ENCODE data around the gene NFIX. TPM values are rescaled to one million over a fixed set of nuclear protein-coding genes. Genes with fewer than 3 reads are reported as not detected.
A peak's percentile ranks its signal among the peaks of the same experiment; 100 is the strongest.
"Not testable (repeated sequence)": the region's sequence is repeated elsewhere in the genome, so short reads cannot be mapped to it uniquely, and the experiment has no call there.

The NFIX gene
- polyA plus RNA-seq, 1 donor from 2014 or later, result 0.09 TPM

DNA sequence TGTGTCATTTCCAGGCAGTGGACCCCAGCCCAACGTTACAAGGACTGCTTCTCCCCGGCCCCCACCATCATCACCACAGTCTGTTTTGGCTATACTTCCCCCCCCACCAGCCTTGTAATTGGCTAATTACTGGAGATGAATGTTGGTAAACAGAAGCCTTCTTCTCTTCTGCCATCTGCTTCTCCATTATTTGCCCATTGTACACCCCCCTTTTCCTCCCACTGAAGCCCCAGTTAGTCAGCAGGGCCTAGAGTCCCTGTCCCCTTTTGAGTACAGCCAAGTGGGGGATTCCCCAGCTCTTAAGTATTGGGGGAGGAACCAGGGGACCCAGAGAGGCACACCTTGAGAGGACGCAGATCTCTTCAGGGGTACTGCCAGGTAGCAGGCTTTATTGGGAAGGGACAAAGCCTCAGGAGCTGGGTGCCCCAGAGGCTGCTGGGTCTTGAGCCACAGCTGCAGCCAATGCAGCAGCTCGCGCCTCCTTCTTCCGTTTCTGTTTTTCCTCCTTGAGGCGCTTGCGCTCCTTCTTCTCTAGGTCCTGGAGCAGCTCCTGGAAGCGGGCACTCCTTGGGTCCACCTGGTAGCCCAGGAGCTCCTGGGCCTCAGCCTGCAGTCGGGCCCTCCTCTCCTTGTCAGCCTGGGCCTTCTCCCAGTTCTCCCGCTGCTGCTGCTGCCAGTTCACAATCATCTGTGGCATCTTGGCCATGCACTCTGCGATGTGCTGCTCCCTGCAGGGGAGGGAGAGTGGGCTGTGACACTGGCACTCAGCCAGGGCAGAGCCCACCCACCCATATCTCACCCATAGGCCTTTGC lies 41.3 kb upstream of the NFIX start:
- Mint-ChIP-seq H3K9me3 (no peaks in the 10 kb centered on the region), H3K36me3 (peaks cover 6% of the 10 kb centered on the region), H3K27ac (peak overlapping the region; percentile 95 to 97 (median 96)), H3K4me3 (peak overlapping the region; percentile 32 to 97 (median 65)), H3K4me1 (peaks cover 6 to 23% (median 13%) of the 10 kb centered on the region in 3 donors), H3K27me3 (no peaks in the 10 kb centered on the region)

DNA sequence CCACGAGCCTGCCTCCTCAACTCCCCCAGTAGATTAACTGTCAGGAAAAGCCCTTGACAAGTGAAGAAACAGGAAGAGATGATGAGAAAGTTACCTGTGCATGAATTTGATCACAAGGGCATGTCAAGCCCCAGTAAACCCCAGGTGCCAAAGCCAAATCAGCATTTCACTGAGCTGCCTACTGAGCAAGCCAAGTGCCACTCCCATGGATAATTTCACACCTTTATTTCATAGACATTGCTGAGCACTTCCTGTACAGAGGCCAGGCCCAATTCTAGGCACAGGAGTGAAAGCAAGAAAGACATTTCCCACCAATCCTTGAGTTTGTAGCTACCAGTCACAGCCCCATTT lies 40.7 kb upstream of the NFIX start:
- Mint-ChIP-seq H3K27me3 (no peaks in the 10 kb centered on the region), H3K4me1 (peaks cover 6 to 23% (median 13%) of the 10 kb centered on the region in 3 donors)

DNA sequence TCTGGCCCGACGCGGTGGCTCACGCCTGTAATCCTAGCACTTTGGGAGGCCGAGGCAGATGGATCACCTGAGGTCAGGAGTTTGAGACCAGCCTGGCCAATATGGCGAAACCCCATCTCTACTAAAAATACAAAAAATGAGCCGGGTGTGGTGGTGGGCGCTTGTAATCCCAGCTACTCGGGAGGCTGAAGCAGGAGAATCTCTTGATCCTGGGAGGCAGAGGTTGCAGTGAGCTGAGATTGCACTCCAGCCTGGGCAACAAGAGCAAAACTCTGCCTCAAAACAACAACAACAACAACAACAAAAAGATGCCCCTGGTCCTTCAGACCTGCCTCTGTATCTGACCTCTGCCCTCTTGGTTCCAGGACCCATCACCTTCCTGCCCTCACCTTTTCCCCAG lies 39.7 kb upstream of the NFIX start:
- H3K36me3 Mint-ChIP-seq, H3K9me3 Mint-ChIP-seq, H3K27me3 Mint-ChIP-seq: not testable (repeated sequence)
- peaks cover 6 to 23% (median 13%) of the 10 kb centered on the region in 3 donors for H3K4me1 Mint-ChIP-seq
- H3K4me3 Mint-ChIP-seq, result peak overlapping the region; percentile 67 to 97 (median 85)
- H3K27ac Mint-ChIP-seq, result peak overlapping the region; percentile 91 to 95 (median 94)

More for the DNA sequence above, 40.7 kb upstream of the NFIX start:
- H3K4me3 Mint-ChIP-seq, result peak overlapping the region; percentile 44 to 97 (median 78)
- H3K36me3 Mint-ChIP-seq, result peaks cover 6% of the 10 kb centered on the region
- H3K9me3 Mint-ChIP-seq, result no peaks in the 10 kb centered on the region
- peak overlapping the region; percentile 95 to 97 (median 96) for H3K27ac Mint-ChIP-seq

DNA sequence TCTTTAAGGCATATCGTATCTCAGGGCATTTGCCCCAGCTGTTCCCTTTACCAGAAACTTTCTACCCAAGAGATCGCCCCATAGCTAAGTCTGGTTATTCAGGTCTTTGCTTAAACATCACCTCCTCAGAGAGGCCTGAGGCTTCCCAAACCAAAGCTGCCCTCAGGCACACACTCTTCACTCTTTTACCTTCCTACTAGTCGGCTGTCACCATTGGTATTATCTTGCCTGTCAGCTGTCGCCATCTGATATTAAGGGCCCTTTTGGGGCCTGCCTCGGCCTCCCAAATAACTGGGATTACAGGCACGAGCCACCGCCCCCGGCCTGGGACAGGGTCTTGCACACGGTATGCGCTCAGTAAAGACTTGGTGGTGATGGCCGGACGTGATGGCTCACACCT lies 39.3 kb upstream of the NFIX start:
- Mint-ChIP-seq H3K4me3 (peak overlapping the region; percentile 84 to 97 (median 90)), H3K4me1 (peaks cover 6 to 23% (median 15%) of the 10 kb centered on the region in 3 donors), H3K27me3 (no peaks in the 10 kb centered on the region), H3K9me3 (no peaks in the 10 kb centered on the region), H3K27ac (peak overlapping the region; percentile 91 to 95 (median 94)), H3K36me3 (peaks cover 1% of the 10 kb centered on the region)

DNA sequence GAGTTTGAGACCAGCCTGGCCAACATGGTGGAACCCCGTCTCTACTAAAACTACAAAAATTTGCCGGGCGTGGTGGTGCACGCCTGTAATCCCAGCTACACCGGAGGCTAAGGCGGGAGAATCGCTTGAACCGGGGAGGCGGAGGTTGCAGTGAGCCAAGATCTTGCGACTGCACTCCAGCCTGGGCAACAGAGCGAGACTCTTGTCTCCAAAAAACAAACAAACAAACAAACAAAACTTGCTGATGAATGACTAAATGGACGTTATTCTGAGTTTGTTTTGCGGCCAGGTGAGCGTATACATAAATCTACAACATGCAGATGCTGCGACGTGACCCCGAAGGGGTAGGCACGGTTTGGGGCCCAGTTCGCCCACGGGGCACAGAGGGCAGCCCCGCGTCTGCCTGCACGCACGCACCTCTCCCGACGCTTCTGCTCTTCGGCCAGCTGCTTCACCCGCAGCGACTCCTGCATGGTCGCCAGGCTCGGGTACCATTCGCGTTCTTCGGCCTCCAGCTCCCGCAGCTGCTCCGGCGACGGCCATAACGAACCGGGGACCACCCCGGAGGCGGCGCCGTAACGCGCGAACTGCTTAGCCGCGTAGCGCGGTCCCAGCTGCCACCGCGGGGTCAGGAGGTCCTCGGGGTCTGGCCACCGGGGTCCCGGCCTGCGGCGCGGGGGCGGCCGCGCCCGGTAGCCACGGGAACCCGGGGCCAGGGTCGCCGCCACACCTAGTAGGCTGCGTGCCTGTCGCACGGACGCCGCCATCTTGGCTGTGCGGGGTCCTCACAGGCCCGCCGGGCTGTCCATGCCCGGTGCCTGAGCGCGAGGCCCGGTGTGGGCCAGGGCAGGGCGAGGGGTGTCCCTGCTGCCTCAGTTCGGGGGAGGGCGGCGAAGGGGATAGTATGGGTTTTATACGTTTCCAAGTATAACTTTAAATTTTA lies 38.6 kb upstream of the NFIX start, which contains the start of gene GADD45GIP1:
Gene GADD45GIP1, minus strand, starts transcription at position 778 of the 943 bp plus-strand sequence. Its CDS starts 11 bp downstream, at position 767.
- Mint-ChIP-seq H3K36me3 (peaks cover 1% of the 10 kb centered on the region), H3K27ac (peak within 1 kb of the TSS; percentile 95 to 97 (median 96)), H3K27me3 (no peaks in the 10 kb centered on the region)

DNA sequence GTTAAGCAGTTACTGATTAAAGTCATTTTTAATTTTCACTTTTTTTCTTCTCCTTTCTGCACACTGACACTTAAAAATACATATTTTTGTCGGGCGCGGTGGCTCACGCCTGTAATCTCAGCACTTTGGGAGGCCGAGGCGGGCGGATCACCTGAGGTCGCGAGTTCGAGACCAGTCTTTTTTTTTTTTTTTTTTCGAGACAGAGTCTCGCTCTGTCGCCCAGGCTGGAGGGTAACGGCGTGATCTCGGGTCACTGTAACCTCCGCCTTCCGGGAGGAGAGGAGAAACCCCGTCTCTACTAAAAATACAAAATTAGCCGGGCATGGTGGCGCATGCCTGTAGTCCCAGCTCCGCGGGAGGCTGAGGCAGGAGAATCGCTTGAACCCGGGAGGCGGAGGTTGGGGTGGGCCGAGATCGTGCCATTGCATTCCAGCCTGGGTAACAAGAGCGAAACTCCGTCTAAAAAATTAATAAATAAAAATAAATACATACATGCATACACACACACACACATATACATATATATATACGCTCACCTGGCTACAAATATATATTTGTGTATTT lies 37.8 kb upstream of the NFIX start:
- H3K27ac Mint-ChIP-seq, result peak overlapping the region; percentile 95 to 97 (median 96)
- H3K27me3 Mint-ChIP-seq, H3K9me3 Mint-ChIP-seq, H3K36me3 Mint-ChIP-seq: not testable (repeated sequence)
- H3K4me1 Mint-ChIP-seq, result peaks cover 6 to 23% (median 15%) of the 10 kb centered on the region in 3 donors
- H3K4me3 Mint-ChIP-seq, result peak overlapping the region; percentile 90 to 97 (median 96)

More for the DNA sequence above, 38.6 kb upstream of the NFIX start, which contains the start of gene GADD45GIP1:
- no peaks in the 10 kb centered on the region for H3K9me3 Mint-ChIP-seq
- peaks cover 6 to 23% (median 15%) of the 10 kb centered on the region in 3 donors for H3K4me1 Mint-ChIP-seq
- peak within 1 kb of the TSS; percentile 90 to 97 (median 96) for H3K4me3 Mint-ChIP-seq

DNA sequence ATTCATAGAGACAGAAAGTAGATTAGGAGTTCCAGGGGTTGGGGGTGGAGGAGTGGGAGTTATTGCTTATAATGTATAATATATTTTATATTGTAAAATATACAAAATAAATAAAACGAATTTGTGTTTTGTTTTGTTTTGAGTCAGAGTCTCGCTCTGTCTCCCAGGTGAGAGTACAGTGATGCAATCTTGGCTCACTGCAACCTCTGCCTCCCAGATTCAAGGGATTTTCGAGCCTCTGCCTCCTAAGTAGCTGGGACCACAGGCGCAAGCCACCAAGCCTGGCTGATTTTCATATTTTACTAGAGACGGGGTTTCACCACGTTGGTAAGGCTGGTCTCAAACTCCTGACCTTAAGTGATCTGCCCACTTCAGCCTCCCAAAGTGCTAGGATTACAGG lies 35.8 kb upstream of the NFIX start:
- Mint-ChIP-seq H3K4me1 (peaks cover 3 to 18% (median 12%) of the 10 kb centered on the region in 3 donors), H3K27me3 (peaks cover 2% of the 10 kb centered on the region), H3K9me3 (no peaks in the 10 kb centered on the region)

DNA sequence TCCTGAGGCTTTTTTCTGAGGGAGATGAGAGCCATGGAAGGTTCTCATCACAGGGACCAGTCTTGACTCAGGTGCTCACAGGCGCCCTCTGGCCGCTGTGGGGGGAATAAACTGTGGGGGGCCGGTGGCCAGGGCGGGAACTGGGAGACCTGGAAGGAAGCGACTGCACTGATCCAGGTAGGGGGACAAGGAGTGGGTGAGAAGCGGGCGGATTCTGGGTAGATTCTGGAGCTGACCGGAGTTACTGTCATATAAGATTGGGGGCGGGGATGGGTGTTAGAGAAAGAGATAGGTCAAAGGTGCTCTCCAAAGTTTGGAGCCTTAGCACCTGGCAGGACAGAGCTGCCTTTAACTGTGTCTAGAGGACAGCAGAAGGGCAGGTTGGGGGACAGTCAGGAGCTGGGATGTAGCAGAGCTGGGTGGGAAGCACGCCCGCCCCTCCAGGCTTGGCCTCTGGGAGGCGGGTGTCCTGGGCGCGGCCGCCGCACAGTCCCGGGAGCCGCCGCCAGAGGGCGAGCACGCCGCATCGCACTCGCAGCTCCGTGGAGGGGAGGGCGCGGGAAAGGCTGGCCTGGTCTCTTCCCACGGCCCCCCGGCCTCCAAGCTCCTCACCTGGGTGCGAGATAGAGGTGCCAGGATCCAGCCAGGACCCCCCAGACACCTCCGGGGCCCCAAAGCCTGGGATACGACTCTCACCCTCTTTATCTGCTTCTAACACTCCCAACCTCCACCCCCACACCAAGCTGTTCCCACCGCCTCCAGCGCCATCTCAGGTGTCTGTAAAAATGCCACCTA lies 30.1 kb upstream of the NFIX start:
- no peaks in the 10 kb centered on the region for H3K36me3 Mint-ChIP-seq
- peak overlapping the region; percentile 5 to 93 (median 83) for H3K27ac Mint-ChIP-seq
- peak overlapping the region; percentile 72 to 94 (median 90) for H3K4me3 Mint-ChIP-seq
- no peaks in the 10 kb centered on the region for H3K9me3 Mint-ChIP-seq
- H3K27me3 Mint-ChIP-seq, result peaks cover 2% of the 10 kb centered on the region
- peaks cover 0 to 10% (median 5%) of the 10 kb centered on the region in 3 donors for H3K4me1 Mint-ChIP-seq

More for the DNA sequence above, 35.8 kb upstream of the NFIX start:
- Mint-ChIP-seq H3K36me3 (peaks cover 1% of the 10 kb centered on the region), H3K4me3 (no peak overlapping the region), H3K27ac (no peak overlapping the region)

DNA sequence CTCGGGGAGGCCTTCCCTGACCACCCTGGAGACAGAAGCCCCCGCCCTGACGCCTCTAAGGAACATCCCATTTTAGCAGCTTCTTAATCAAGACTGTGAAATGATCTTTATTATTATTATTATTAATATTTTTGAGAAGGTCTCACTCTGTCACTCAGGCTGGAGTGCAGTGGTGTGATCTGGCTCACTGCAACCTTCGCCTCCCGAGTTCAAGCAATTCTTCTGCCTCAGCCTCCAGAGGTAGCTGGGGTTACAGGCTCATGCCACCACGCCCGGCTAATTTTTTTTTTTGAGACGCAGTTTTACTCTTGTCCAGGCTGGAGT lies 29.5 kb upstream of the NFIX start:
- peaks cover 4% of the 10 kb centered on the region for H3K27me3 Mint-ChIP-seq
- H3K36me3 Mint-ChIP-seq, result no peaks in the 10 kb centered on the region
- no peaks in the 10 kb centered on the region for H3K9me3 Mint-ChIP-seq
- peaks cover 0 to 10% (median 5%) of the 10 kb centered on the region in 3 donors for H3K4me1 Mint-ChIP-seq
- no peak overlapping the region for H3K27ac Mint-ChIP-seq
- H3K4me3 Mint-ChIP-seq, result peak overlapping the region; percentile 25 to 73 (median 64)

DNA sequence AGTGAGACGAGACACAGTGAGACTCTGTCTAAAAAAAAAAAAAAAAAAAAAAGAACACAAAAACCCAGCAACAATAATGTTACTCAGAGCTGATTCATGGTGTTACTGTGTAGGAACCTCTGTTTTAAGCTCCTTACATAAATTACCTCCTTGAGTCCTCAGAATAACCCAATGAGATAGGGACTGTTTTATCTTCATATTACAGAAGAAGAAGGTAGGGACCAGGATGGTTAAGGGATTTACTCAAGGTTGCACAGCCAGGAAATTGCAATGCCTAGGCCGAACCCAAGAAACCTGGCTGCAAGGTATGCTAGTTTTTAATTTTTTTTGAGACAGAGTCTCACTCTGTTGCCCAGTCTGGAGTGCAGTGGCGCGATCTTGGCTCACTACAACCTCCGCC lies 27.4 kb upstream of the NFIX start:
- H3K4me3 Mint-ChIP-seq, result no peak overlapping the region
- no peak overlapping the region for H3K27ac Mint-ChIP-seq
- H3K4me1 Mint-ChIP-seq, result peaks cover 0 to 8% (median 5%) of the 10 kb centered on the region in 3 donors
- no peaks in the 10 kb centered on the region for H3K36me3 Mint-ChIP-seq
- no peaks in the 10 kb centered on the region for H3K9me3 Mint-ChIP-seq
- H3K27me3 Mint-ChIP-seq, result peaks cover 4% of the 10 kb centered on the region

DNA sequence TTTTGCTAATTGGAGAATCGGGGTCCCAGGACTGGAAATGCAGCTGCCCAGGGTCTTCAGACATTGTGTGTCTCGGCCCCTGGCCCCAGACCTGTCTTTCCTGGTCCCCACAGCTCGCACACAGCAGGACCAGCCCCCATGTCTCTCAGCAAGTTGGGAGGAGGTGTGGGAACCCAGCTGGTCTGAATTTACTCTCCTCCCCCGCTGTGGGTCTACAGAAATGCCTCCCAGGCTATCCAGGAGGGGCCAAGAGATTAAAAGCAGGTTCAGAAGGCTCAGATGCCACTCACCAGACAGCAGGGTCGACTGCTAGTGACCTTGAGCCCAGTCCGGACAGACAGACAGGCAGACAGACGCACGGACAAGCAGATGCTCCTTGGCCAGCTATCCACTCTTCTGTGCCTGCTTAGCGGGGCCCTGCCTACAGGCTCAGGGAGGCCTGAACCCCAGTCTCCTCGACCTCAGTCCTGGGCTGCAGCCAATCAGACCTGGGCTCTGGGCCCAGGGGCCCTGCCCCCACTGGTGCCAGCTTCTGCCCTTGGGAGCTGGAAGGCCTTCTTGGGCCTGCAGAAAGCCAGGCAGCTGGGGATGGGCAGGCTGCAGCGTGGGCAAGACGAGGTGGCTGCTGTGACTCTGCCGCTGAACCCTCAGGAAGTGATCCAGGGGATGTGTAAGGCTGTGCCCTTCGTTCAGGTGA lies 25.8 kb upstream of the NFIX start, which contains the start of gene DAND5:
Gene DAND5, plus strand, starts transcription at position 285 of the 697 bp plus-strand sequence. Its CDS starts 85 bp downstream, at position 370.
- H3K36me3 Mint-ChIP-seq, result no peaks in the 10 kb centered on the region
- no peaks in the 10 kb centered on the region for H3K9me3 Mint-ChIP-seq
- H3K4me1 Mint-ChIP-seq, result peaks cover 0 to 8% (median 5%) of the 10 kb centered on the region in 3 donors
- peak within 1 kb of the TSS in 1 of 3 donors; percentile 56 for H3K27ac Mint-ChIP-seq
- peaks cover 1% of the 10 kb centered on the region for H3K27me3 Mint-ChIP-seq
- H3K4me3 Mint-ChIP-seq, result peak within 1 kb of the TSS in 1 of 4 donors; percentile 3

DNA sequence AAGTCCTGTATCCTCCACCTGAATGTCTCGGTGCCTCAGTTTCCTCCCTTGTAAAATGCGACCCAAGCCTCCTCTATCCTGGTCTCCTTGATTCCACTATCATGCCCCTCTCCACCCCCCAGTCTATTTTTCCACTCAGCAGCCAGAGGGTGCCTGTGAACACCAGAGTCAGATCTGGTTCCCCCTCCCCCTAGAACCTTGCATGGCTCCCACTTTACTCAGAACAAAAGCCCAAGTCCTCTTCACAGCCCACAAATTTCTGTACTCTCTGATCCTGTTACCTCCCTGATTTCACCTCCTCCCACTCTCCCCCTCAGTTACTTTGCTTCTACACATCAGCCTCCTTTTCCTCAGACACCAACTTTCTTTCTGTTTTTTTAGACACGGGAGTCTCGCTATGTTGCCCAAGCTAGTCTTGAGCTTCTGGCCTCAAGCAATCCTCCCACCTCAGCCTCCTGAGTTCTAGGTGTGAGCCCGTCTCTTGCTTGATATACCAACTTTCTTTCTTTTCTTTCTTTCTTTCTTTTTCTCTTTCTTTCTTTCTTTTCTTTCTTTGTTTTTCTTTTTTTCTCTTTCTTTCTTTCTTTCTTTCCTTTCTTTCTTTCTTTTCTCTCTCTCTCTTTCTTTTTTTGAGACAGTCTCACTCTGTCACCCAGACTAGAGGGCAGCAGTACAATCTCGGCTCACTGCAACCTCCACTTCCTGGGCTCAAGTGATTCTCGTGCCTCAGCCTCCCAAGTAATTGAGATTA lies 25.0 kb upstream of the NFIX start:
- peak overlapping the region in 1 of 3 donors; percentile 56 for H3K27ac Mint-ChIP-seq
- H3K36me3 Mint-ChIP-seq, result no peaks in the 10 kb centered on the region
- H3K27me3 Mint-ChIP-seq, result peaks cover 1% of the 10 kb centered on the region
- H3K4me1 Mint-ChIP-seq, result peaks cover 0 to 3% (median 2%) of the 10 kb centered on the region in 3 donors
- H3K4me3 Mint-ChIP-seq, result peak overlapping the region in 1 of 4 donors; percentile 3
- no peaks in the 10 kb centered on the region for H3K9me3 Mint-ChIP-seq

DNA sequence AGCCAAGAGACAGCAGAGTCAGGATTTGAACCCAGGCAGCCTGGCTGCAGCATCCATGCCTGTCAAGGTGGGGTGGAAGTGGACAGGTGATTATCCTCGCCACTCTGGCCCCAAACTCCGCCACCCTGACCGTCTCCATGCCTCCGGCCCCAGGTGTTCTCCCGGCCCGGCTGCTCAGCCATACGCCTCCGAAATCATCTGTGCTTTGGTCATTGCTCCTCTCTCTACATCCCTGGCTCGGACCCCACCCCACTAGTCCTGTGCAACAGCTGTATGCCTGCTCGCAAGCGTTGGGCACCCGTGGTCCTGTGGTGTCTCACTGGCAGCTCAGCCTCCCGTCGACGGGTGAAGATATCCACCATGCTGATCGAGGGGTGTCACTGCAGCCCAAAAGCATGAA lies 22.0 kb upstream of the NFIX start:
- Mint-ChIP-seq H3K9me3 (no peaks in the 10 kb centered on the region), H3K4me3 (no peak overlapping the region), H3K27me3 (peaks cover 12% of the 10 kb centered on the region), H3K4me1 (peaks cover 0 to 6% (median 5%) of the 10 kb centered on the region in 3 donors), H3K36me3 (no peaks in the 10 kb centered on the region), H3K27ac (no peak overlapping the region)

Measured in IgD-negative memory B cell (primary cell).